ENCODE measurements around the gene IGSF9B.

IGSF9B gene

GRCh38 chr11:133995066-133995465, 38.3 kb upstream of the IGSF9B start:
- Histone ChIP-seq H3K4me1 (ENCODE audit: control insufficient read depth in 2 of 2, insufficient read depth in 2 of 2, low read length in 2 of 2) (no peaks in the 10 kb centered on the region), H3K9me3 (ENCODE audit: control insufficient read depth in 2 of 2, low read length in 2 of 2) (no peaks in the 10 kb centered on the region), H3K4me3 (ENCODE audit: low read length in 2 of 2) (no peak overlapping the region), H3K9ac (ENCODE audit: low read depth in 1 of 2, low read length in 2 of 2) (no peak overlapping the region), H3K27ac (ENCODE audit: low read depth in 2 of 2, low read length in 2 of 2) (no peak overlapping the region), H3K27me3 (ENCODE audit: control insufficient read depth in 2 of 2, insufficient read depth in 2 of 2, low read length in 2 of 2) (peaks cover 0 to 2% of the 10 kb centered on the region in 2 donors), H3K36me3 (ENCODE audit: control insufficient read depth in 2 of 2, insufficient read depth in 2 of 2, low read length in 2 of 2) (no peaks in the 10 kb centered on the region)

- no peaks in the 10 kb centered on the region for H3K36me3 ChIP-seq (ENCODE audit: control insufficient read depth in 2 of 2, insufficient read depth in 2 of 2, low read length in 2 of 2)
- H3K9me3 ChIP-seq (ENCODE audit: control insufficient read depth in 2 of 2, low read length in 2 of 2) = no peaks in the 10 kb centered on the region
- H3K27ac ChIP-seq (ENCODE audit: low read depth in 2 of 2, low read length in 2 of 2) = no peak overlapping the region
- H3K4me3 ChIP-seq (ENCODE audit: low read length in 2 of 2) = no peak overlapping the region
- H3K27me3 ChIP-seq (ENCODE audit: control insufficient read depth in 2 of 2, insufficient read depth in 2 of 2, low read length in 2 of 2) = peaks cover 0 to 2% of the 10 kb centered on the region in 2 donors
- H3K9ac ChIP-seq (ENCODE audit: low read depth in 1 of 2, low read length in 2 of 2) = no peak overlapping the region
- no peaks in the 10 kb centered on the region for H3K4me1 ChIP-seq (ENCODE audit: control insufficient read depth in 2 of 2, insufficient read depth in 2 of 2, low read length in 2 of 2)
Measured at GRCh38 chr11:133993921-133994320, 37.2 kb upstream of the IGSF9B start.

DNA sequence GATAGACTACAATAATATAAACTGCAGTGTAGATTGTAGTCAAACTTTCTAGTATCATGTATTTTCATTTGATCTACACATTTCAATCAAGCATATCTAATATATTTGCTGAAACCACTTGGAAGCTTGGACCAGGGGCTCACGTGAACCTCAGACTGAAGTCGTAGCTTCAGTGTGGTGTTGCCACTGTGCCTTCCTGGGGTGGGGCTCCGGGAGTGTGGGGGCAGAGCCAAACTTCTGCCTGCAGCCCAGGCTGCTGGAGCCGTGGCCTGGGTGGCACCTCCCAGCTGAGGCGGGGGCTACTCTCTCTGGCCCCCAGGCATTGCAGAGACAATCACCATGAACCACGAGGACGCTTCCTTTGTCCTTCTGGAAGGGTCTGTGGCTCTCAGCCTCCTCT, 36.3 kb upstream of the IGSF9B start:
- no peaks in the 10 kb centered on the region for H3K4me1 ChIP-seq (ENCODE audit: control insufficient read depth in 2 of 2, insufficient read depth in 2 of 2, low read length in 2 of 2)
- no peak overlapping the region for H3K4me3 ChIP-seq (ENCODE audit: low read length in 2 of 2)
- no peak overlapping the region for H3K9ac ChIP-seq (ENCODE audit: low read depth in 1 of 2, low read length in 2 of 2)
- no peaks in the 10 kb centered on the region for H3K9me3 ChIP-seq (ENCODE audit: control insufficient read depth in 2 of 2, low read length in 2 of 2)
- peaks cover 0 to 2% of the 10 kb centered on the region in 2 donors for H3K27me3 ChIP-seq (ENCODE audit: control insufficient read depth in 2 of 2, insufficient read depth in 2 of 2, low read length in 2 of 2)
- H3K36me3 ChIP-seq (ENCODE audit: control insufficient read depth in 2 of 2, insufficient read depth in 2 of 2, low read length in 2 of 2) = no peaks in the 10 kb centered on the region
- H3K27ac ChIP-seq (ENCODE audit: low read depth in 2 of 2, low read length in 2 of 2) = no peak overlapping the region

DNA sequence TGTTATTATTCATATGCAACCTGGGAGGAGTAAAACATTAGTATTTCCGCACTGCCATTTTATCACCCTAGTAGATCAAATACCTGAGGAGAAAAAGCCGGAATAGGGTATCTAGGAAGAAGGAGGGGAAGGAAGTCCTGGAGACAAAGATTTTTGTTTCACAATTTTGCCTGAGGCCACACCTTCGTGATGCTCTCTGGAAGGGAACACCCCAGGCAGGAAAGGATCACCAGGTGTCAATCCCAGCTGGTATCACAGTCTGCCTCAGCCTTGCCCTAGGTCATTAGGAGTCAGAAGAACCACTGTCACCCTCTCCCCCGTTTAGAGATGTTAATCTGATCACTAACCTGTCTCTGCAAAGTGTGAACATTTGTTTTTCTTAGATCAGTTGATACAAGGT, 35.4 kb upstream of the IGSF9B start:
- H3K4me3 ChIP-seq (ENCODE audit: low read length in 2 of 2) = no peak overlapping the region
- H3K4me1 ChIP-seq (ENCODE audit: control insufficient read depth in 2 of 2, insufficient read depth in 2 of 2, low read length in 2 of 2) = no peaks in the 10 kb centered on the region
- no peaks in the 10 kb centered on the region for H3K9me3 ChIP-seq (ENCODE audit: control insufficient read depth in 2 of 2, low read length in 2 of 2)
- no peak overlapping the region for H3K27ac ChIP-seq (ENCODE audit: low read depth in 2 of 2, low read length in 2 of 2)
- no peaks in the 10 kb centered on the region for H3K27me3 ChIP-seq (ENCODE audit: control insufficient read depth in 2 of 2, insufficient read depth in 2 of 2, low read length in 2 of 2)
- no peaks in the 10 kb centered on the region for H3K36me3 ChIP-seq (ENCODE audit: control insufficient read depth in 2 of 2, insufficient read depth in 2 of 2, low read length in 2 of 2)
- no peak overlapping the region for H3K9ac ChIP-seq (ENCODE audit: low read depth in 1 of 2, low read length in 2 of 2)

GRCh38 chr11:133991101-133991500, 34.3 kb upstream of the IGSF9B start:
- Histone ChIP-seq H3K4me3 (ENCODE audit: low read length in 2 of 2) (no peak overlapping the region), H3K27me3 (ENCODE audit: control insufficient read depth in 2 of 2, insufficient read depth in 2 of 2, low read length in 2 of 2) (no peaks in the 10 kb centered on the region), H3K9me3 (ENCODE audit: control insufficient read depth in 2 of 2, low read length in 2 of 2) (no peaks in the 10 kb centered on the region), H3K27ac (ENCODE audit: low read depth in 2 of 2, low read length in 2 of 2) (no peak overlapping the region), H3K36me3 (ENCODE audit: control insufficient read depth in 2 of 2, insufficient read depth in 2 of 2, low read length in 2 of 2) (no peaks in the 10 kb centered on the region), H3K4me1 (ENCODE audit: control insufficient read depth in 2 of 2, insufficient read depth in 2 of 2, low read length in 2 of 2) (no peaks in the 10 kb centered on the region), H3K9ac (ENCODE audit: low read depth in 1 of 2, low read length in 2 of 2) (no peak overlapping the region)

DNA sequence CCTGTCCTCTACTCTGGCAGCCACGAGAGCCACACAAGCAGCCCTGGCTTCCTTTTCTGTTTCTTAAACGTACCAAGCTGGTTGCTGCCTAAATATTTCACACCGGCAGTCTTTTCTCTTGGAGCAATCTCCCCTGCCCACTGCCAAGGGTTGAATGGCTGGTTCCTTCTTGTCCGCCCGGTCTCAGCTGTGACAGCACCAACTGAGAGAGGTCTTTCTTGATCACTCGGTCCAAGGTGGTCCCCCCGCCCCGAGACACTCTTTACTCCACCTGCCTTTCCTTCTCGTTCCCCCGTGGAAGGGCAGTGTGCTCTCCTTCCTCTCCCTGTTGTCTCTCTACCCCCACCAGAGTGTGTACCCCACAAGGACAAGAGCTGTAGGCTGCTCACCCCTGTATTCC, 33.7 kb upstream of the IGSF9B start:
- no peak overlapping the region for H3K27ac ChIP-seq (ENCODE audit: low read depth in 2 of 2, low read length in 2 of 2)
- no peaks in the 10 kb centered on the region for H3K27me3 ChIP-seq (ENCODE audit: control insufficient read depth in 2 of 2, insufficient read depth in 2 of 2, low read length in 2 of 2)
- H3K4me1 ChIP-seq (ENCODE audit: control insufficient read depth in 2 of 2, insufficient read depth in 2 of 2, low read length in 2 of 2) = no peaks in the 10 kb centered on the region
- no peak overlapping the region for H3K9ac ChIP-seq (ENCODE audit: low read depth in 1 of 2, low read length in 2 of 2)
- no peaks in the 10 kb centered on the region for H3K9me3 ChIP-seq (ENCODE audit: control insufficient read depth in 2 of 2, low read length in 2 of 2)
- no peaks in the 10 kb centered on the region for H3K36me3 ChIP-seq (ENCODE audit: control insufficient read depth in 2 of 2, insufficient read depth in 2 of 2, low read length in 2 of 2)
- no peak overlapping the region for H3K4me3 ChIP-seq (ENCODE audit: low read length in 2 of 2)

- Histone ChIP-seq H3K27ac (ENCODE audit: low read depth in 2 of 2, low read length in 2 of 2) (no peak overlapping the region), H3K9ac (ENCODE audit: low read depth in 1 of 2, low read length in 2 of 2) (no peak overlapping the region), H3K4me1 (ENCODE audit: control insufficient read depth in 2 of 2, insufficient read depth in 2 of 2, low read length in 2 of 2) (no peaks in the 10 kb centered on the region), H3K4me3 (ENCODE audit: low read length in 2 of 2) (no peak overlapping the region), H3K9me3 (ENCODE audit: control insufficient read depth in 2 of 2, low read length in 2 of 2) (no peaks in the 10 kb centered on the region), H3K27me3 (ENCODE audit: control insufficient read depth in 2 of 2, insufficient read depth in 2 of 2, low read length in 2 of 2) (no peaks in the 10 kb centered on the region), H3K36me3 (ENCODE audit: control insufficient read depth in 2 of 2, insufficient read depth in 2 of 2, low read length in 2 of 2) (no peaks in the 10 kb centered on the region)
Measured at GRCh38 chr11:133988686-133989410, 32.1 kb upstream of the IGSF9B start.

- Histone ChIP-seq H3K4me3 (ENCODE audit: low read length in 2 of 2) (no peak overlapping the region), H3K9me3 (ENCODE audit: control insufficient read depth in 2 of 2, low read length in 2 of 2) (no peaks in the 10 kb centered on the region), H3K36me3 (ENCODE audit: control insufficient read depth in 2 of 2, insufficient read depth in 2 of 2, low read length in 2 of 2) (no peaks in the 10 kb centered on the region), H3K27me3 (ENCODE audit: control insufficient read depth in 2 of 2, insufficient read depth in 2 of 2, low read length in 2 of 2) (no peaks in the 10 kb centered on the region), H3K27ac (ENCODE audit: low read depth in 2 of 2, low read length in 2 of 2) (no peak overlapping the region), H3K9ac (ENCODE audit: low read depth in 1 of 2, low read length in 2 of 2) (no peak overlapping the region), H3K4me1 (ENCODE audit: control insufficient read depth in 2 of 2, insufficient read depth in 2 of 2, low read length in 2 of 2) (no peaks in the 10 kb centered on the region)
Measured at GRCh38 chr11:133987171-133987570, 30.4 kb upstream of the IGSF9B start.

DNA sequence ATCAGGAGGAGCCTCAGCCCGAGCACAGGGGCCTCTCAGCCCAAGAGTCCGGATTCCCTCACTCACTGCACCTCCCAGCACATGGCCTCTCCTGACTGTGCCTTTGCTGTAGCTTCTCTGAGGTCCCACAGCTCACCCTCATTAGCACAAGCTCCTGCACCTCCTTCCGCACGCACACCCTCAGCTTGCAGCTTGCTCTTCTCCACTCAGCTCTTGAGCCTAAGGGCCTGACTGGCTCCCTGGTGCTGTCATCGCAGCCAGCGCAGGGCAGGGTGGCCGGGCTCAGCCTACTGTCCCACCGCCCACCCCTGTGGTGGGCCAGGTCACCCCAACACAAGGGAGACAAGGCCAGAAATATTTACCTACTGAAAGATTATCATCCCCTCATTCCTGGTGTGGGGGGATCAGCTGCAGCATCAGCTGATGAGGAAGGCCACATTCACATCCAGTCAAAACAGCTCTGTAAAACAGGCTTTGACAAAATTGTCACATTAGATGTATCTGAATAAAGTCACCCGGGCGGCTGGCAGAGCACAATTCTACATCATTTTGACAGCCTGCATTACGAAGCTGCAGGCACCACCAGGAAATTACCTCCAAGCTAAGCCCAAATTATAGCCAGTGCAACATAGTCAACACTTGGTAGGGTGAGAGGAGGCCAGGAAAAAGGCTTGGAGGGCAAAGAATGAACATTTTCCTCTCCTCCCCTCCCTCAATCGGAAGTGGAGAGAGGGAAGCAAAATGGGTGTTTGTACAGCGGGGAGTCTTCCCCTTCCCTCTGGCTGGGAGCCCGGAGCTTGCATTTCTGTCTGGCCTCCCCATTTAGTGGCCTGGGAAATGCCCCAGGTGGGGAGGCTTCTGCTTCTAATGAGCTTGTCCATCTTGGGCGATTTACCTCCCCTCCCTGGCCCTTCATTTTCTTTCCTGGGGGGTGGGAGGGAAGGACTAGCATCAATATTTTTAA, 29.5 kb upstream of the IGSF9B start:
- Histone ChIP-seq H3K36me3 (ENCODE audit: control insufficient read depth in 2 of 2, insufficient read depth in 2 of 2, low read length in 2 of 2) (no peaks in the 10 kb centered on the region), H3K4me3 (ENCODE audit: low read length in 2 of 2) (no peak overlapping the region), H3K27ac (ENCODE audit: low read depth in 2 of 2, low read length in 2 of 2) (no peak overlapping the region), H3K9ac (ENCODE audit: low read depth in 1 of 2, low read length in 2 of 2) (no peak overlapping the region), H3K9me3 (ENCODE audit: control insufficient read depth in 2 of 2, low read length in 2 of 2) (no peaks in the 10 kb centered on the region), H3K4me1 (ENCODE audit: control insufficient read depth in 2 of 2, insufficient read depth in 2 of 2, low read length in 2 of 2) (no peaks in the 10 kb centered on the region), H3K27me3 (ENCODE audit: control insufficient read depth in 2 of 2, insufficient read depth in 2 of 2, low read length in 2 of 2) (no peaks in the 10 kb centered on the region)

- no peaks in the 10 kb centered on the region for H3K4me1 ChIP-seq (ENCODE audit: control insufficient read depth in 2 of 2, insufficient read depth in 2 of 2, low read length in 2 of 2)
- H3K27me3 ChIP-seq (ENCODE audit: control insufficient read depth in 2 of 2, insufficient read depth in 2 of 2, low read length in 2 of 2) = no peaks in the 10 kb centered on the region
- no peaks in the 10 kb centered on the region for H3K9me3 ChIP-seq (ENCODE audit: control insufficient read depth in 2 of 2, low read length in 2 of 2)
- H3K27ac ChIP-seq (ENCODE audit: low read depth in 2 of 2, low read length in 2 of 2) = no peak overlapping the region
- no peaks in the 10 kb centered on the region for H3K36me3 ChIP-seq (ENCODE audit: control insufficient read depth in 2 of 2, insufficient read depth in 2 of 2, low read length in 2 of 2)
- H3K4me3 ChIP-seq (ENCODE audit: low read length in 2 of 2) = no peak overlapping the region
- H3K9ac ChIP-seq (ENCODE audit: low read depth in 1 of 2, low read length in 2 of 2) = no peak overlapping the region
Measured at GRCh38 chr11:133984828-133985227, 28.1 kb upstream of the IGSF9B start.

All from mucosa of rectum (tissue), 2 donors.